ENCODE results near the gene KLC1. TPM values are rescaled to one million over a fixed set of nuclear protein-coding genes. Genes with fewer than 3 reads are reported as not detected.
"Not testable (repeated sequence)": the region's sequence is repeated elsewhere in the genome, so short reads cannot be mapped to it uniquely, and the experiment has no call there.

Gene KLC1
- 100 to 1,000 TPM; 118 to 139 TPM for total RNA-seq
- long read RNA-seq, full-length matches to known transcripts: 27 of 62 reads
- long read RNA-seq, partial matches to known transcripts: 11 of 62 reads
- long read RNA-seq, other reads (novel, unspliced or antisense): 24 of 62 reads

- DNase-seq (peak; percentile 88), ATAC-seq (peak; percentile 86 to 93)
- intact Hi-C loops (cut with DNase I): loop anchor here in 1 of 2 donors (10.0 kb wide), 1 partner anchor 54 kb away; no protein-coding TSS in a partner anchor
These were observed at the start of gene KLC1 for GRCh38 chr14:103628684-103629502. Gene KLC1 (plus strand): TSS chr14:103629211. CDS start chr14:103654565, 25,354 bp downstream.

- ATAC-seq (no peak), DNase-seq (no peak)
- intact Hi-C loops (cut with DNase I): no loop called here
These were observed 47.8 kb upstream of the KLC1 start for GRCh38 chr14:103581206-103581605.

- intact Hi-C loops (cut with DNase I): no loop called here
- ATAC-seq (no peak), DNase-seq (no peak)
These were observed 46.9 kb upstream of the KLC1 start for GRCh38 chr14:103581954-103582703.

GRCh38 chr14:103584326-103584915 is 44.6 kb upstream of the KLC1 start:
- DNase-seq (no peak), ATAC-seq (no peak)
- intact Hi-C loops (cut with DNase I): no loop called here

GRCh38 chr14:103593577-103593976 is 35.4 kb upstream of the KLC1 start:
- no peak for ATAC-seq
- no peak for DNase-seq
- intact Hi-C loops (cut with DNase I): no loop called here

GRCh38 chr14:103594265-103594664 is 34.7 kb upstream of the KLC1 start:
- intact Hi-C loops (cut with DNase I): no loop called here
- peak; percentile 47 for DNase-seq
- peak; percentile 59 for ATAC-seq

GRCh38 chr14:103597623-103598377 is 31.2 kb upstream of the KLC1 start:
- DNase-seq (peak; percentile 53), ATAC-seq (peak in 1 of 2 donors; percentile 94)
- intact Hi-C loops (cut with DNase I): no loop called here

- ATAC-seq: no peak
- intact Hi-C loops (cut with DNase I): no loop called here
- DNase-seq: no peak
These were observed 28.5 kb upstream of the KLC1 start for GRCh38 chr14:103600503-103600902.

GRCh38 chr14:103604620-103605019 is 24.4 kb upstream of the KLC1 start:
- ATAC-seq (no peak), DNase-seq (no peak)
- intact Hi-C loops (cut with DNase I): no loop called here

- intact Hi-C loops (cut with DNase I): no loop called here
- DNase-seq (peak; percentile 78), ATAC-seq (peak; percentile 93 to 94)
These were observed 21.9 kb upstream of the KLC1 start for GRCh38 chr14:103606963-103607668.

- DNase-seq (no peak), ATAC-seq (no peak)
- intact Hi-C loops (cut with DNase I): no loop called here
These were observed 21.2 kb upstream of the KLC1 start for GRCh38 chr14:103607822-103608221.

GRCh38 chr14:103609081-103609480 is 19.9 kb upstream of the KLC1 start:
- DNase-seq; intact Hi-C loops (cut with DNase I); ATAC-seq: not testable (repeated sequence)

- DNase-seq (no peak), ATAC-seq (no peak)
- intact Hi-C loops (cut with DNase I): no loop called here
These were observed 17.8 kb upstream of the KLC1 start for GRCh38 chr14:103611215-103611614.

GRCh38 chr14:103613517-103613916 is 15.5 kb upstream of the KLC1 start:
- no peak for DNase-seq
- no peak for ATAC-seq
- intact Hi-C loops (cut with DNase I): no loop called here

- intact Hi-C loops (cut with DNase I): no loop called here
- ATAC-seq: no peak
- no peak for DNase-seq
These were observed 12.2 kb upstream of the KLC1 start for GRCh38 chr14:103616635-103617300.

GRCh38 chr14:103619057-103619456 is 10.0 kb upstream of the KLC1 start:
- ATAC-seq: no peak
- intact Hi-C loops (cut with DNase I): no loop called here
- DNase-seq: no peak

- ATAC-seq: no peak
These were observed 7.2 kb upstream of the KLC1 start for GRCh38 chr14:103621860-103622259.

GRCh38 chr14:103623308-103623707 is 5.7 kb upstream of the KLC1 start:
- ATAC-seq (no peak), DNase-seq (no peak)
- intact Hi-C loops (cut with DNase I): loop anchor here in 1 of 2 donors (10.0 kb wide), 1 partner anchor 49 kb away; no protein-coding TSS in a partner anchor

More at GRCh38 chr14:103621860-103622259, 7.2 kb upstream of the KLC1 start:
- intact Hi-C loops (cut with DNase I): loop anchor here in 1 of 2 donors (10.0 kb wide), 1 partner anchor 47 kb away; no protein-coding TSS in a partner anchor
- no peak for DNase-seq

Data from left cardiac atrium (tissue), 4 donors.